Prostate gland (tissue), 2 donors: Measurements from ENCODE around the gene FAM200A.

Experiments
- CTCF ChIP-seq, 4 experiments: fragments of 200-600 bp in 2 of 4; fragments of 450-650 bp in 2 of 4; sonication (generic) in 2 of 4; IDR thresholded peaks; 1 replicate in 3 of 4; 2 replicates in 1 of 4; pipeline ENCODE4 v1.5.1; 2016 to 2019; ENCODE audit warnings: antibody characterized with exemption in 4 of 4, mild to moderate bottlenecking in 2 of 4, moderate library complexity in 2 of 4
- POLR2AphosphoS5 ChIP-seq: sonication (generic); formaldehyde crosslinking; IDR thresholded peaks from one replicate; pipeline ENCODE4 v1.6.1; 2017; ENCODE audit warnings: antibody characterized with exemption

GRCh38 chr7:99497766-99498545 lies 54.0 kb downstream of the FAM200A start:
- TF ChIP-seq CTCF (IDR thresholded peaks at IDR 0.05) (no peak), POLR2AphosphoS5 (no peak)
